Measurements from ENCODE around the gene PTPRH. TPM values are rescaled to one million over a fixed set of nuclear protein-coding genes. Genes with fewer than 3 reads are reported as not detected.
A peak's percentile ranks its signal among the peaks of the same experiment; 100 is the strongest.

PTPRH gene
- total RNA-seq, 1 donor from 2014 or later, result not detected

DNA sequence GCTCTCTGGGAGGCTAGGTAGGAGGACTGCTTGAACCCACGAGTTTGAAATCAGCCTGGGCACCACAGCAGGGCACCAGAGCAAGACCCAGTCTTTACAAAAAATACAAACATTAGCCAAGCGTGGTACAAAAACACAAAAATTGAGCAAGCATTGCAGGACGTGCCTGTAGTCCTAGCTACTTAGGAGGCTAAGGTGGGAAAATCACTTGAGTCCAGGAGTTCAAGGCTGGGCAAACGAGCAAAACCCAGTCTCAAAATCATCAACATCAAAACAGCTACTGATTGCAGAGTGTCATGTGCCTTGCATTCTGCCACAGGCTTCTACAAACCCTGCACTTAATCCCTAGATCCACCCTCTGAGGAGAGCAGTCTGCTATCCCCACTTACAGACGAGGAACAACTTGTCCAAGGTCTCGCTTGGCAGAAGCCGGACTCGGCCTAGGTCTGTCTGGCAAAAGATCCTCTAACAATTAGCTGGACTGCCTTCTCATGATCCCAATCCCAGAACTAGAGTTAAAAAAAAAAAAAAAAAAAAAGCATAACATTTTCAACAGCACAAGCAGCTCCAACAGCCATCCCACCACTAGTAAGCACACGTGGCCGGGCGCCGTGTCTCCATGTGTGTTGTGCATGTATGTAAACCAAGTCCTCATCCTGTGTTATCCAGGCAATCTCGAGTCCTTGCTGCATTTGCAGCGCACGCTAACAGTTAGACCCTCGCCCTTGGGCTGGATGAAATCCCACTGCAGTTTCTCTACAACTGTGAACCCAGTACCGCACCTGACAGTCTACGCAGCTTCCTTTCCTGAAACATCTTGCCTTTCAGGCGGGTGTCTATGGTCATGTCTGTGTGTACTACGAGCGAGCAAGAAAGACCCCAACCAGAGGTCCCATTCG, 47.5 kb upstream of the PTPRH start:
- Mint-ChIP-seq H3K4me1 (ENCODE audit: unreplicated experiment) (peaks cover 47% of the 10 kb centered on the region), H3K36me3 (ENCODE audit: low read depth, unreplicated experiment) (peaks cover 12% of the 10 kb centered on the region), H3K27ac (ENCODE audit: unreplicated experiment) (peak overlapping the region; percentile 83)

GRCh38 chr19:55255618-55256423, 46.5 kb upstream of the PTPRH start:
- H3K4me1 Mint-ChIP-seq (ENCODE audit: unreplicated experiment), result peaks cover 47% of the 10 kb centered on the region
- H3K4me3 Mint-ChIP-seq (ENCODE audit: unreplicated experiment), result peak overlapping the region; percentile 99
- peak overlapping the region; percentile 2 for H3K27ac Mint-ChIP-seq (ENCODE audit: unreplicated experiment)
- TF ChIP-seq CTCF (IDR thresholded peaks at IDR 0.05; ENCODE audit: unreplicated experiment), result no peak
- H3K36me3 Mint-ChIP-seq (ENCODE audit: low read depth, unreplicated experiment), result peaks cover 14% of the 10 kb centered on the region
- no peak for DNase-seq (ENCODE audit: low spot score)
- H3K27me3 Mint-ChIP-seq (ENCODE audit: unreplicated experiment), result peaks cover 17% of the 10 kb centered on the region
- H3K9me3 Mint-ChIP-seq (ENCODE audit: unreplicated experiment), result no peaks in the 10 kb centered on the region

More for the DNA sequence above, 47.5 kb upstream of the PTPRH start:
- Mint-ChIP-seq H3K27me3 (ENCODE audit: unreplicated experiment) (peaks cover 14% of the 10 kb centered on the region), H3K9me3 (ENCODE audit: unreplicated experiment) (no peaks in the 10 kb centered on the region), H3K4me3 (ENCODE audit: unreplicated experiment) (peak overlapping the region; percentile 99)
- DNase-seq (ENCODE audit: low spot score), result no peak
- TF ChIP-seq CTCF (IDR thresholded peaks at IDR 0.05; ENCODE audit: unreplicated experiment), result no peak

GRCh38 chr19:55254625-55254977, 45.3 kb upstream of the PTPRH start:
- no peak overlapping the region for H3K27ac Mint-ChIP-seq (ENCODE audit: unreplicated experiment)
- DNase-seq (ENCODE audit: low spot score), result no peak
- peaks cover 16% of the 10 kb centered on the region for H3K36me3 Mint-ChIP-seq (ENCODE audit: low read depth, unreplicated experiment)
- no peaks in the 10 kb centered on the region for H3K9me3 Mint-ChIP-seq (ENCODE audit: unreplicated experiment)
- no peak overlapping the region for H3K4me3 Mint-ChIP-seq (ENCODE audit: unreplicated experiment)
- peaks cover 42% of the 10 kb centered on the region for H3K4me1 Mint-ChIP-seq (ENCODE audit: unreplicated experiment)
- no peak for TF ChIP-seq CTCF (IDR thresholded peaks at IDR 0.05; ENCODE audit: unreplicated experiment)
- peaks cover 16% of the 10 kb centered on the region for H3K27me3 Mint-ChIP-seq (ENCODE audit: unreplicated experiment)

DNA sequence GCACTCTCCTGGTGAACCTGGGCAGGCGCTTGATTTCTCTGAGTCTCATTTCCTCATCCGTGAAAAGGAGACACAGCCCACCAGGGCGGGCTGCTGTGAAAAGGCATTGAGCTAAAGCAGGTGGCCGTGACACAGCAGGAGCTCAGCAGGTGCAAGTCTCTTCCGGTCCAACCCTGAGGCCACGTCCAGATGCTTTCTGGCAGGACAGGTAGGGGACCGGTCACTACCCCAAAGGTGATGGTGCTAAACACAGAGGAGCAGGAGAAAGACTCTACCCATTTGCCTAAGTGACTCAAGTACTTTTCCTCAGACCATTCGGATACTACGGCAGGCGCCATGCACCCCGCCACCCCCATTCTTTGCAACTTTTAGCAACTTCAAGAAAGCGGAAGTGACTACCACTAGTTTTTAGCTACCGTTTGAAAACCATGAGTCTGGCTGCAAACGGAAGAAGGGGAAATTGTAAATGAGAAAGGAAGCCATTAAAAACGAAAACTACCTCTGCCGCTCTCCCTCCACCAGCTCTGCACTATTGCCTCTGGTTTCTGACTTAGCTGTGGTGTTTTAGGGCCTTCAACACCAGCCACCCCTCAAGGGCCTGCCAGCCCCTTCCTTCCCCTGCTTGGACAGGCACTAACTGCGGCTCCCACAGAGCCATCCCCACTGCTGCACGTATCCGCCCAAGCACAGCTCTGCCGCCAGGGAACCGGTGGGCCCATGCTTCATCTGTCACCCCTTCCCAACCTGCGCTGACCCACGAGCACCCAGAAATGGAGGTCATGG, 44.7 kb upstream of the PTPRH start:
- TF ChIP-seq CTCF (IDR thresholded peaks at IDR 0.05; ENCODE audit: unreplicated experiment), result no peak
- no peak for DNase-seq (ENCODE audit: low spot score)
- Mint-ChIP-seq H3K9me3 (ENCODE audit: unreplicated experiment) (no peaks in the 10 kb centered on the region), H3K27me3 (ENCODE audit: unreplicated experiment) (peaks cover 14% of the 10 kb centered on the region), H3K36me3 (ENCODE audit: low read depth, unreplicated experiment) (peaks cover 16% of the 10 kb centered on the region), H3K4me1 (ENCODE audit: unreplicated experiment) (peaks cover 37% of the 10 kb centered on the region), H3K27ac (ENCODE audit: unreplicated experiment) (peak overlapping the region; percentile 11), H3K4me3 (ENCODE audit: unreplicated experiment) (peak overlapping the region; percentile 42)

All from endothelial cell (in vitro differentiated cells).